Hematopoietic multipotent progenitor cell (in vitro differentiated cells): ENCODE results near the gene DYRK2. TPM values are rescaled to one million over a fixed set of nuclear protein-coding genes. Genes with fewer than 3 reads are reported as not detected.
A peak's percentile ranks its signal among the peaks of the same experiment; 100 is the strongest.

Experiments used
- DNase-seq, 3 donors: peaks; one replicate each; pipeline ENCODE4 v3.0.0-alpha.2; 2011 to 2015; ENCODE audit warnings: low read depth in 2 of 3, low spot score in 2 of 3
- total RNA-seq: library from RNA; depleted of rRNA; stranded (reverse); fragments of >200 nt; gene quantifications from one replicate; pipeline ENCODE4 v1.2.3, GENCODE V29; 2012

Gene DYRK2
- total RNA-seq, 1 donor, result 20.7 TPM

GRCh38 chr12:67698672-67699581 is 50.4 kb downstream of the DYRK2 start:
- DNase-seq, result peak; percentile 29 to 81 (median 66)

DNA sequence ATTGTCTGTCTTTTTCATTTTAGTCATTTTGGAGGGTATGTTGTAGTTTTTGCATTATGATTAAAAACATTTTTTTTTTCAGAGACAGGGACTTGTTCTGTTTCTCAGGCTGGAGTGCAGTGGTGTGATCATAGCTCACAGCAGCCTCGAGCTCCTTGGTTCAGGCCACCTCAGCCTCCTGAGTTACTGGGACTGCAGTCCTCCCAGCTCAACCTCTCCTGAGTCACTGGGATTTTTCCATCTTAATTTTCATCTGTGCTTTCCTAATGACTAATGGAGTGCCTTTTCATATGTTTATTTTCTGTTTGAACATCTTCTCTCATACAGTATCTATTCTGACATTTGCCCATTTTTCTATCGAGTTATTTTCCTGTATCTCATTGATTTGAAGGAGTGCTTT is 52.6 kb downstream of the DYRK2 start:
- no peak for DNase-seq

- DNase-seq, result no peak
Measured at GRCh38 chr12:67702136-67702535, 53.6 kb downstream of the DYRK2 start.

DNA sequence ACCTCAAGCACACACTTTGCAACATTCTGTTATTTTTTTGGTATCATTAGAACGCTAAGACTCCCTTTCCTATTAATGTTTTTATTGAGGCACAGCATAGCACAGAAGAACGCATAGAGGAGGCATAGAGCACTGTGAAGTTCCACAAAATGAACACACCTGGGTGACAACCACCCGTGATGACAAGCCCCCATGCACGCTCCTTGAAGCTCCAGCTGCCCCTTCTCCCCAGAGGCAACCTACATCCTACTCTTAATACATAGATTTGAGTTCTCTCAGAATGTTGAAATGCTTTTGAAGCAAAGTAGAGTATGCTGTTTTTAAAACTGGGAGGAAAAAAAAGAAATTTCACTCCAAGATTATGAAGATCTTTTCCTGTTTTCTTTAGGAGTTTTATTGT is 55.5 kb downstream of the DYRK2 start:
- DNase-seq, result no peak

DNA sequence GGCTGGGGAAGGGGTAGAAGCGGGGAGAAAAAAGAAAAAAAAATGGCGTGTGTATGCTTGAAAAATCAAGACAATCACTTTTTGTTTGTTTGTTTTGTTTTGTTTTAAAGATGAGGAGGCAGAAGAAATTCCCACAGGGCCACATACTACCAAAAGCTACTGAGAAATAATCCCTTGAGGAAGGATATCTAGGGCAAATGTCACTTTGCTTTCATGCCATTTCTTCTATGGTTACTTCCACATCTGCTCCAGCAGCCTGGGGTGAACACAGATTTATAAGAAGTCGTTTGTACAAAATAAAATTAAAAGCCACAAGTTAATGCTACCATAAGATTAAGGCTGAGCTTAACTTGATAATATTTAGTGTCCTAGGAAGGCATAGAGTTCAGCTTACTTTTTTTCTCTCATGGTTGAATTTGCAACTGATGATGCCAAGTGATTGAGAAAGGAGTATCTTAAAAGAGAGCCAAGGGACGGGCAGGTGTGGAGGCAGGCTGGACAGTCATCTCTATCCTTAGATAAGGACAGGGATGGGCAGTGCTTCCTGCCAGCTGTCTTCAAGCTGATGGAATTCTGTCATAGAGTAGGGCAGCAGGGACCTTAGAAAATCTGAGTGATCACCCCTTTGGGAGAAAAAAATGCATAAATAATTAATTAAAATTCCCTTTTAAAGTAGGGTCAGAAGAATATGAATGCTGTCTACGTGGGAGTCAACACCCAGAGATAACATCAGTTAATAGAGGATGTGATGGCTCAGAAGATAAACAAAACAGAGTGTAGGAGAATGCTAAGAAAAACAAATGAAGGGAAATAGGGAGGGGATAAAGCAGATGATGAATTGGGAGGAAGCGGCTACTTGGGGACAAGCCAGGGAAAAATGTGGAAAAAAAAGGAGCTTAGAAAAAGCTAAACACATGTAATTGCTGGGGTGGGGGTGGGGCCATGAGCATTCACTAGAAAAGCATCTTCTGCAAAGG is 57.1 kb downstream of the DYRK2 start:
- no peak for DNase-seq

- DNase-seq, result no peak
Measured at GRCh38 chr12:67709367-67709954, 60.9 kb downstream of the DYRK2 start.

GRCh38 chr12:67710582-67710981 is 62.0 kb downstream of the DYRK2 start:
- no peak for DNase-seq

DNA sequence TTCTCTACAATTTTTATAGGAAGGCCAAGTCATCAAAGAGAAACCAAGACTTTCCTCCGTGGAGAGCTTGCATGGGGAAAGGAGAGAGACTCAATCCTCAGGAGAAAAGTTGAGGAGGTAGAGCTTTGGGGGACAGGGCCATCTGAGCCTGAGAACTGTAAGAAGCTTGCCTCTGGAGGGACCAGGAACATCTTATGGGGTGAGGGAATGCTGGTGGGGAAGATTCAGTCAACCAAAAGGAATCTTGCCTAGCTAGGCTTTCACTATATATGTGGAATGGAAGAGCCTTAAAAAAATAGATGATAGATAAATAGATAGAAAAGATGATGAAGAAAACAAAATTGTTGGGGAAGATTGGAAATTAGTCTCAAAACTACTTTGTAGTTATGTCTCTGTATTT is 63.5 kb downstream of the DYRK2 start:
- no peak for DNase-seq

DNA sequence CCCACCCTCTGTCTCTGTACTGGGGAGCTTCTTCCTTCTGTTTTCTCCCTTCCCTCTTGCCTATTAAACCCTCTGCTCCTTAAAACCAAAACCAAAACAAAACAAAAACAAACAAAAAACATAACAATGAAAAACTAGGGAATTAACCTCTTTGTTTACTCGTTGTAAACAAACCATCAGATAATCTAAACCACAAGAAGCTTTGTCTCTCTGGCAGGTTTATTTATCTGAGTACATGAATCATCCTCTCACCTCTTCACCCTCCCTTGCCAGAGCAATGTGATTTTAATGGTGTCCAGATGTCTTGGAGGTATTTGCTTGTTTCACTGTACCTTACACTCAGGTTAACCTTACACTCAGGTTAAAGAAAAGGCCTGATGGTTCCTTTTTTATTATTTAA is 66.1 kb downstream of the DYRK2 start:
- DNase-seq, result no peak
